ENCODE results near the gene TMEM39A. TPM values are rescaled to one million over a fixed set of nuclear protein-coding genes. Genes with fewer than 3 reads are reported as not detected.

Gene TMEM39A
- total and polyA plus RNA-seq, 2 donors (not counting 3 experiments of a cell fraction or from before 2014, with no cell fraction given), result 44.6 to 56.0 TPM

DNA sequence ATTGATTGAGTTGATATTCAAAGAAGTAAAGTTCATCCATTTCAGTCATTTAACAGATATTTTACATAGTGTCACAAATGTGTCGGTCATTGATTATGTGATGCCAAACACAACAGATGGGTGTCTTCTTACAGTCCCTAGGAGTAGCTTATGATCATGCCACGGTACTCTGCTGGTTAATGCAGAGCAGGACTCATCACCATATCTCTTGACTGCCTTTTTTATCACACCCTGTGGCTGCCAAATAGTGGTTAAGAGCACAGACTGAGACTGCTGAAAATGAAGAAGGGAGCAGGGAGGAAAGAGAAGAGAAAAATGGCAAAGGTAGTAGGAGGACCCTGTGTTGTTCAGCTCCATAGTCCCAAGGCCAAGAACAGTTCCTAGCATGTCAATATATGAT is 22.1 kb upstream of the TMEM39A start:
- intact Hi-C loops (cut with micrococcal nuclease), result no loop called here
- H3K27me3 ChIP-seq (ENCODE audit: control insufficient read depth in 2 of 2, insufficient read depth in 2 of 2, low read length in 2 of 2), result no peaks in the 10 kb centered on the region
- no peak for TF ChIP-seq MYC (IDR thresholded peaks at IDR 0.05; ENCODE audit: low read depth, low read length)
- no peak for TF ChIP-seq FOS (IDR thresholded peaks at IDR 0.05; ENCODE audit: borderline replicate concordance, insufficient read depth, low read length)
- no peak for TF ChIP-seq GATA2 (IDR thresholded peaks at IDR 0.05; ENCODE audit: insufficient read depth, insufficient read length, low read depth, low read length)
- TF ChIP-seq POLR2AphosphoS5 (IDR thresholded peaks at IDR 0.05; ENCODE audit: insufficient read depth, low read depth, low read length), result no peak
- TF ChIP-seq POLR2A (IDR thresholded peaks at IDR 0.05; ENCODE audit: low read depth, low read length), result no peak
- TF ChIP-seq, protein P1, sequence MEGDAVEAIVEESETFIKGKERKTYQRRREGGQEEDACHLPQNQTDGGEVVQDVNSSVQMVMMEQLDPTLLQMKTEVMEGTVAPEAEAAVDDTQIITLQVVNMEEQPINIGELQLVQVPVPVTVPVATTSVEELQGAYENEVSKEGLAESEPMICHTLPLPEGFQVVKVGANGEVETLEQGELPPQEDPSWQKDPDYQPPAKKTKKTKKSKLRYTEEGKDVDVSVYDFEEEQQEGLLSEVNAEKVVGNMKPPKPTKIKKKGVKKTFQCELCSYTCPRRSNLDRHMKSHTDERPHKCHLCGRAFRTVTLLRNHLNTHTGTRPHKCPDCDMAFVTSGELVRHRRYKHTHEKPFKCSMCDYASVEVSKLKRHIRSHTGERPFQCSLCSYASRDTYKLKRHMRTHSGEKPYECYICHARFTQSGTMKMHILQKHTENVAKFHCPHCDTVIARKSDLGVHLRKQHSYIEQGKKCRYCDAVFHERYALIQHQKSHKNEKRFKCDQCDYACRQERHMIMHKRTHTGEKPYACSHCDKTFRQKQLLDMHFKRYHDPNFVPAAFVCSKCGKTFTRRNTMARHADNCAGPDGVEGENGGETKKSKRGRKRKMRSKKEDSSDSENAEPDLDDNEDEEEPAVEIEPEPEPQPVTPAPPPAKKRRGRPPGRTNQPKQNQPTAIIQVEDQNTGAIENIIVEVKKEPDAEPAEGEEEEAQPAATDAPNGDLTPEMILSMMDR (IDR thresholded peaks at IDR 0.05; ENCODE audit: extremely low read depth in 1 of 2, insufficient read depth in 1 of 2, low read depth in 1 of 2, low read length in 2 of 2), result no peak
- TF ChIP-seq, protein P2, sequence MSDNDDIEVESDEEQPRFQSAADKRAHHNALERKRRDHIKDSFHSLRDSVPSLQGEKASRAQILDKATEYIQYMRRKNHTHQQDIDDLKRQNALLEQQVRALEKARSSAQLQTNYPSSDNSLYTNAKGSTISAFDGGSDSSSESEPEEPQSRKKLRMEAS (IDR thresholded peaks at IDR 0.05; ENCODE audit: insufficient read depth, insufficient read length), result no peak
- TF ChIP-seq JUN (IDR thresholded peaks at IDR 0.05; ENCODE audit: borderline replicate concordance, insufficient read depth, insufficient read length, low read depth), result no peak
- no peak for TF ChIP-seq EZH2 (IDR thresholded peaks at IDR 0.05; ENCODE audit: borderline replicate concordance, low read depth, low read length, severe bottlenecking)
- no TSS peak for BruUV-seq (replicated peaks)
- no peak overlapping the region for H3K9ac ChIP-seq (replicated peaks; ENCODE audit: extremely low read depth, insufficient read depth, low read length)
- H3K36me3 ChIP-seq (ENCODE audit: control insufficient read depth in 2 of 2, extremely low read depth in 1 of 2, insufficient read depth in 2 of 2, low read length in 2 of 2), result peaks cover 3 to 14% of the 10 kb centered on the region in 2 experiments
- H3K27ac ChIP-seq (ENCODE audit: insufficient read depth, low read depth, low read length), result no peak overlapping the region
- no peak overlapping the region for H3K4me2 ChIP-seq (ENCODE audit: insufficient read depth, low read length)
- no peaks in the 10 kb centered on the region for H4K20me1 ChIP-seq (replicated peaks; ENCODE audit: control insufficient read depth, extremely low read depth, insufficient read depth, low read length)
- ChIA-PET CTCF (interaction anchor here (0.8 kb wide), 1 partner anchor 13 kb away, joined by 3 read pairs; no protein-coding TSS in a partner anchor), POLR2A (no interaction called here)
- H3K79me2 ChIP-seq (ENCODE audit: control insufficient read depth, insufficient read depth, low read length), result no peaks in the 10 kb centered on the region
- H3K4me3 ChIP-seq (replicated peaks in 1 of 3; ENCODE audit: insufficient read depth in 1 of 3, low read depth in 1 of 3, low read length in 3 of 3), result no peak overlapping the region
- no peaks in the 10 kb centered on the region for H3K9me3 ChIP-seq (replicated peaks; ENCODE audit: control insufficient read depth, insufficient read depth, low read length)
- no peaks in the 10 kb centered on the region for H3K9me1 ChIP-seq (replicated peaks; ENCODE audit: control insufficient read depth, extremely low read depth, insufficient read depth, low read length)
- dilution Hi-C loops (cut with MboI; ENCODE audit: extremely low pct_ligation_motif_present, low sequenced_read_pairs), result no loop called here
- DNase-seq (ENCODE audit: low read depth, low spot score) (no peak), FAIRE-seq (no peak)
- no peaks in the 10 kb centered on the region for H3K4me1 ChIP-seq (ENCODE audit: control insufficient read depth, extremely low read depth, insufficient read depth, low read length)
- H2AFZ ChIP-seq (ENCODE audit: low read depth, low read length), result no peak overlapping the region

All from endothelial cell of umbilical vein (primary cell).